SK-N-SH (cell line): ENCODE data around the gene FOXP1. TPM values are rescaled to one million over a fixed set of nuclear protein-coding genes. Genes with fewer than 3 reads are reported as not detected.

Experiments
- CTCF ChIA-PET: fragments of 300-600, 350-600 bp; formaldehyde crosslinking; extraction: SDS; loops from one replicate; lab custom pipeline; 2021; lab: Yijun Ruan, JAX
- POLR2A ChIA-PET: fragments of 350-600 bp; sonication (Branson Sonifier 250); formaldehyde crosslinking; extraction: SDS; loops from one replicate; lab custom pipeline; 2020; ENCODE audit warnings: antibody characterized with exemption, inconsistent platforms; lab: Yijun Ruan, JAX
- DNase-seq: peaks from one replicate; pipeline ENCODE4 v3.0.0; 2012
- H2AFZ ChIP-seq: fragments of 200-600 bp; sonication (generic); 2 replicates; pipeline ENCODE4 v1.8.1; 2016; ENCODE audit warnings: antibody characterized with exemption, mild to moderate bottlenecking, low read depth
- H3F3A ChIP-seq: fragments of 200-600 bp; sonication (generic); replicated peaks from 2 replicates; pipeline ENCODE3; 2016; ENCODE audit warnings: antibody characterized with exemption, mild to moderate bottlenecking; ENCODE audit not compliant: insufficient read depth
- H3K27ac ChIP-seq, 2 experiments: fragments of 200-500 bp in 1 of 2; fragments of 200-600 bp in 1 of 2; sonication (Bioruptor generic) in 1 of 2; sonication (generic), shearing (Covaris generic) in 1 of 2; 2 replicates each; pipeline versions ENCODE4 v1.5.1 to v1.6.1; 2014 to 2016; ENCODE audit warnings: low read depth in 2 of 2, inconsistent platforms in 1 of 2, low read length in 1 of 2, mild to moderate bottlenecking in 1 of 2, mixed read lengths in 1 of 2
- H3K27me3 ChIP-seq: fragments of 200-600 bp; sonication (generic), shearing (Covaris generic); 2 replicates; pipeline ENCODE4 v1.6.1; 2016; ENCODE audit warnings: mixed run types; ENCODE audit not compliant: insufficient read depth
- H3K36me3 ChIP-seq, 2 experiments: fragments of 200-500 bp in 1 of 2; fragments of 200-600 bp in 1 of 2; sonication (Bioruptor generic) in 1 of 2; sonication (generic) in 1 of 2; replicated peaks in 1 of 2; 2 replicates each; pipeline versions ENCODE3 to v1.5.1; 2014 to 2016; ENCODE audit warnings: low read length in 1 of 2, mild to moderate bottlenecking in 1 of 2; ENCODE audit not compliant: insufficient read depth in 2 of 2, control insufficient read depth in 1 of 2
- H3K4me1 ChIP-seq, 2 experiments: fragments of 200-500 bp in 1 of 2; fragments of 200-600 bp in 1 of 2; sonication (Bioruptor generic) in 1 of 2; sonication (generic), shearing (Covaris generic) in 1 of 2; 2 replicates each; pipeline versions ENCODE4 v1.5.1 to v1.6.1; 2014 to 2016; ENCODE audit warnings: low read depth in 1 of 2, low read length in 1 of 2, mixed run types in 1 of 2; ENCODE audit not compliant: insufficient read depth in 2 of 2, control insufficient read depth in 1 of 2
- H3K4me2 ChIP-seq: fragments of 200-600 bp; sonication (generic), shearing (Covaris generic); 2 replicates; pipeline ENCODE4 v1.6.1; 2017; ENCODE audit warnings: mixed run types
- H3K4me3 ChIP-seq, 2 experiments: fragments of 200-500 bp in 1 of 2; fragments of 200-600 bp in 1 of 2; sonication (Bioruptor generic) in 1 of 2; sonication (generic), shearing (Covaris generic) in 1 of 2; 2 replicates each; pipeline versions ENCODE4 v1.5.1 to v1.8.1; 2014 to 2016; ENCODE audit warnings: low read depth in 2 of 2, inconsistent platforms in 1 of 2, low read length in 1 of 2, mild to moderate bottlenecking in 1 of 2, mixed read lengths in 1 of 2, moderate library complexity in 1 of 2
- H3K79me2 ChIP-seq: fragments of 200-600 bp; sonication (generic); 2 replicates; pipeline ENCODE4 v1.8.1; 2017; ENCODE audit warnings: mild to moderate bottlenecking; ENCODE audit not compliant: insufficient read depth
- H3K9ac ChIP-seq: fragments of 200-600 bp; sonication (generic); 2 replicates; pipeline ENCODE4 v1.6.1; 2017; ENCODE audit warnings: mixed run types
- H3K9me2 ChIP-seq: fragments of 200-600 bp; sonication (generic); 2 replicates; pipeline ENCODE4 v1.6.1; 2017; ENCODE audit warnings: mixed run types
- H3K9me3 ChIP-seq: fragments of 200-600 bp; sonication (generic); 2 replicates; pipeline ENCODE4 v1.6.1; 2017; ENCODE audit warnings: mixed run types, mild to moderate bottlenecking, moderate library complexity
- H4K20me1 ChIP-seq: fragments of 200-600 bp; sonication (generic); 2 replicates; pipeline ENCODE4 v1.6.1; 2017; ENCODE audit warnings: mild to moderate bottlenecking, mixed run types; ENCODE audit not compliant: insufficient read depth
- CHD2 ChIP-seq: fragments of 150-350 bp; IDR thresholded peaks from 2 replicates; pipeline ENCODE4 v1.6.1; 2018; ENCODE audit warnings: low read length; ENCODE audit not compliant: partially characterized antibody
- EP300 ChIP-seq, 2 experiments: IDR thresholded peaks; 2 replicates each; pipeline versions ENCODE4 v1.4.0 to v1.6.1; 2012; ENCODE audit warnings: borderline replicate concordance in 1 of 2, low read depth in 1 of 2, low read length in 1 of 2
- GABPA ChIP-seq: IDR thresholded peaks from 2 replicates; pipeline ENCODE4 v1.4.0; 2012; ENCODE audit warnings: low read depth, mild to moderate bottlenecking
- NFIC ChIP-seq: IDR thresholded peaks from 2 replicates; pipeline ENCODE4 v1.4.0; 2012; ENCODE audit warnings: borderline replicate concordance
- RAD21 ChIP-seq: IDR thresholded peaks from 2 replicates; pipeline ENCODE4 v1.6.1; 2012; ENCODE audit warnings: mild to moderate bottlenecking, low read length
- RFX5 ChIP-seq: IDR thresholded peaks from 2 replicates; pipeline ENCODE4 v1.6.1; 2012; ENCODE audit warnings: mild to moderate bottlenecking, improper control_type of control experiment, low read length
- SMC3 ChIP-seq: IDR thresholded peaks from 2 replicates; pipeline ENCODE4 v1.6.1; 2012; ENCODE audit warnings: low read depth, low read length, improper control_type of control experiment
- TAF1 ChIP-seq: IDR thresholded peaks from 2 replicates; pipeline ENCODE4 v1.6.1; 2012; ENCODE audit warnings: low read depth, mild to moderate bottlenecking, low read length, moderate library complexity, borderline replicate concordance
- TEAD4 ChIP-seq: IDR thresholded peaks from 2 replicates; pipeline ENCODE4 v1.4.0; 2012; ENCODE audit warnings: mild to moderate bottlenecking, borderline replicate concordance; ENCODE audit not compliant: insufficient read depth
- YY1 ChIP-seq: IDR thresholded peaks from 2 replicates; pipeline ENCODE4 v1.4.0; 2012; ENCODE audit warnings: low read depth, mild to moderate bottlenecking
- WGBS: methylation state at CpG from one replicate; pipeline ENCODE4 v1.1.6; 2017; ENCODE audit warnings: low lambda C conversion rate; 5-methylcytosine and 5-hydroxymethylcytosine counted together
- polyA plus RNA-seq, 3 experiments: library from polyadenylated mRNA; depleted of rRNA; stranded (reverse); fragments of >200 nt; gene quantifications; 2 replicates each; pipeline ENCODE4 v1.2.3, GENCODE V29; 2012
- TF ChIP-seq, protein P1 (sequence below): IDR thresholded peaks from 2 replicates; pipeline ENCODE4 v1.4.0; 2012; ENCODE audit warnings: low read depth
- TF ChIP-seq, protein P2 (sequence below): IDR thresholded peaks from 2 replicates; pipeline ENCODE4 v1.4.0; 2012; ENCODE audit warnings: low read depth, borderline replicate concordance
- TF ChIP-seq, protein P3 (sequence below): fragments of 150-350 bp; IDR thresholded peaks from 2 replicates; pipeline ENCODE4 v1.6.1; 2016; ENCODE audit warnings: mild to moderate bottlenecking, low read depth, low read length
- TF ChIP-seq, protein P4 (sequence below): IDR thresholded peaks from 2 replicates; pipeline ENCODE4 v1.4.0; 2012; ENCODE audit warnings: low read depth, borderline replicate concordance
- TF ChIP-seq, protein P5 (sequence below): fragments of 200-600 bp; sonication (generic); IDR thresholded peaks from 2 replicates; pipeline ENCODE4 v1.6.1; 2017; ENCODE audit warnings: antibody characterized with exemption, mild to moderate bottlenecking, moderate library complexity

Gene FOXP1
- polyA plus RNA-seq, 1 of the 3 experiments (the other 2 are of a cell fraction): 8.8 TPM

DNA sequence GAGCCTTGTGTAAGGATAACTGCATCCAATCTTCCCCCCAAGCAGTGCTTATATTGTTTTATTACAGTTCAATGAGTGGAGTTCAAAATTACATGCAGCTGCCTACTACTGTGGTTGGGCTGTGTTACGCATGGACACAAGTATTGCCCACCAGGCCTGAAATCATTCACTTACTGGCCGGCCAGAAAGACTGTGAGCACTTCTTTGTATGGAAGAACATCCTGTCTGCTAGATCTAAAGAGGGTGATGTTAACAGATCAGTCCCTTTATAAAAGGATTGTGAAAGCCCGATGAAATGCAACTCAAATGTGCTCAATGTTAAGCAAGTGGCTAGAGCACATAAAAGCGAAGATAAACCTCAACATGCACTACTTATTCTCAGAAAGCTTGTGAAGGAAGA is 132.5 kb downstream of the FOXP1 start (continued):
- TF ChIP-seq, protein P1, sequence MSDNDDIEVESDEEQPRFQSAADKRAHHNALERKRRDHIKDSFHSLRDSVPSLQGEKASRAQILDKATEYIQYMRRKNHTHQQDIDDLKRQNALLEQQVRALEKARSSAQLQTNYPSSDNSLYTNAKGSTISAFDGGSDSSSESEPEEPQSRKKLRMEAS: no peak
- TF ChIP-seq TAF1 (no peak), GABPA (no peak), RAD21 (no peak), RFX5 (no peak), CHD2 (no peak)
- TF ChIP-seq, protein P2, sequence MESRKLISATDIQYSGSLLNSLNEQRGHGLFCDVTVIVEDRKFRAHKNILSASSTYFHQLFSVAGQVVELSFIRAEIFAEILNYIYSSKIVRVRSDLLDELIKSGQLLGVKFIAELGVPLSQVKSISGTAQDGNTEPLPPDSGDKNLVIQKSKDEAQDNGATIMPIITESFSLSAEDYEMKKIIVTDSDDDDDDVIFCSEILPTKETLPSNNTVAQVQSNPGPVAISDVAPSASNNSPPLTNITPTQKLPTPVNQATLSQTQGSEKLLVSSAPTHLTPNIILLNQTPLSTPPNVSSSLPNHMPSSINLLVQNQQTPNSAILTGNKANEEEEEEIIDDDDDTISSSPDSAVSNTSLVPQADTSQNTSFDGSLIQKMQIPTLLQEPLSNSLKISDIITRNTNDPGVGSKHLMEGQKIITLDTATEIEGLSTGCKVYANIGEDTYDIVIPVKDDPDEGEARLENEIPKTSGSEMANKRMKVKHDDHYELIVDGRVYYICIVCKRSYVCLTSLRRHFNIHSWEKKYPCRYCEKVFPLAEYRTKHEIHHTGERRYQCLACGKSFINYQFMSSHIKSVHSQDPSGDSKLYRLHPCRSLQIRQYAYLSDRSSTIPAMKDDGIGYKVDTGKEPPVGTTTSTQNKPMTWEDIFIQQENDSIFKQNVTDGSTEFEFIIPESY: no peak
- TF ChIP-seq, protein P3, sequence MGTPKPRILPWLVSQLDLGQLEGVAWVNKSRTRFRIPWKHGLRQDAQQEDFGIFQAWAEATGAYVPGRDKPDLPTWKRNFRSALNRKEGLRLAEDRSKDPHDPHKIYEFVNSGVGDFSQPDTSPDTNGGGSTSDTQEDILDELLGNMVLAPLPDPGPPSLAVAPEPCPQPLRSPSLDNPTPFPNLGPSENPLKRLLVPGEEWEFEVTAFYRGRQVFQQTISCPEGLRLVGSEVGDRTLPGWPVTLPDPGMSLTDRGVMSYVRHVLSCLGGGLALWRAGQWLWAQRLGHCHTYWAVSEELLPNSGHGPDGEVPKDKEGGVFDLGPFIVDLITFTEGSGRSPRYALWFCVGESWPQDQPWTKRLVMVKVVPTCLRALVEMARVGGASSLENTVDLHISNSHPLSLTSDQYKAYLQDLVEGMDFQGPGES: no peak

DNA sequence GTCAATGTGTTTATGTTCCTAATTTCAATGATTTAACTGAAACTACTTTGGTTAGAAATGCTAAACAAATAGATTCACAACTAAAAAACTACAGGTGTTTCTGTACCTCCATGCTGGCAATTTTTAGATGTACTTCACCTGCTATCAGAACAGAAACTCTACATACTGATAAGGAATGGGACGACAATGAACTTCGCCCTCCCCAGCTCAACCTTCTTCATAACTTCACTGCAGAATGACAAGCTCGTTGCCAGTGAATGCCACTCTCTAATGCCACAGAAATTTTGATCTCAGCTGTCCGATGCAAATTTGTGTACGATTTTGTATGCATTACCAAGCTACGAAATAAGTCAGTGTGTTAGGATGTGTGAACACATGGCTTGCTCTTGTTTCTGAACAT is 133.4 kb downstream of the FOXP1 start:
- POLR2A ChIA-PET: no interaction called here
- Histone ChIP-seq H3K9ac (no peak overlapping the region), H3K9me3 (no peaks in the 10 kb centered on the region), H2AFZ (no peak overlapping the region), H3K79me2 (peaks cover 98% of the 10 kb centered on the region), H3K4me2 (no peak overlapping the region; the same call in 1 of the 2 replicates), H3K4me1 (peaks cover 11 to 15% of the 10 kb centered on the region in 2 experiments; a peak in 3 of 4 replicates), H3K27ac (no peak overlapping the region), H3F3A (peaks cover 1% of the 10 kb centered on the region), H3K36me3 (no peaks in the 10 kb centered on the region), H3K27me3 (no peaks in the 10 kb centered on the region), H3K4me3 (no peak overlapping the region), H3K9me2 (no peaks in the 10 kb centered on the region), H4K20me1 (no peaks in the 10 kb centered on the region)
- 94% methylated on average over 6 of the region's 6 CpGs for whole genome bisulfite sequencing
- no peak for DNase-seq
- TF ChIP-seq NFIC: no peak
- TF ChIP-seq TEAD4: no peak
- no peak for TF ChIP-seq EP300 (IDR thresholded peaks at IDR 0.05; ENCODE audit: borderline replicate concordance in 1 of 2, low read depth in 1 of 2, low read length in 1 of 2)
- TF ChIP-seq YY1: no peak
- TF ChIP-seq, protein P2: no peak
- TF ChIP-seq GABPA: no peak
- TF ChIP-seq RAD21: no peak
- TF ChIP-seq, protein P4, sequence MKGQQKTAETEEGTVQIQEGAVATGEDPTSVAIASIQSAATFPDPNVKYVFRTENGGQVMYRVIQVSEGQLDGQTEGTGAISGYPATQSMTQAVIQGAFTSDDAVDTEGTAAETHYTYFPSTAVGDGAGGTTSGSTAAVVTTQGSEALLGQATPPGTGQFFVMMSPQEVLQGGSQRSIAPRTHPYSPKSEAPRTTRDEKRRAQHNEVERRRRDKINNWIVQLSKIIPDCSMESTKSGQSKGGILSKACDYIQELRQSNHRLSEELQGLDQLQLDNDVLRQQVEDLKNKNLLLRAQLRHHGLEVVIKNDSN: no peak
- no peak for TF ChIP-seq SMC3
- TF ChIP-seq, protein P5, sequence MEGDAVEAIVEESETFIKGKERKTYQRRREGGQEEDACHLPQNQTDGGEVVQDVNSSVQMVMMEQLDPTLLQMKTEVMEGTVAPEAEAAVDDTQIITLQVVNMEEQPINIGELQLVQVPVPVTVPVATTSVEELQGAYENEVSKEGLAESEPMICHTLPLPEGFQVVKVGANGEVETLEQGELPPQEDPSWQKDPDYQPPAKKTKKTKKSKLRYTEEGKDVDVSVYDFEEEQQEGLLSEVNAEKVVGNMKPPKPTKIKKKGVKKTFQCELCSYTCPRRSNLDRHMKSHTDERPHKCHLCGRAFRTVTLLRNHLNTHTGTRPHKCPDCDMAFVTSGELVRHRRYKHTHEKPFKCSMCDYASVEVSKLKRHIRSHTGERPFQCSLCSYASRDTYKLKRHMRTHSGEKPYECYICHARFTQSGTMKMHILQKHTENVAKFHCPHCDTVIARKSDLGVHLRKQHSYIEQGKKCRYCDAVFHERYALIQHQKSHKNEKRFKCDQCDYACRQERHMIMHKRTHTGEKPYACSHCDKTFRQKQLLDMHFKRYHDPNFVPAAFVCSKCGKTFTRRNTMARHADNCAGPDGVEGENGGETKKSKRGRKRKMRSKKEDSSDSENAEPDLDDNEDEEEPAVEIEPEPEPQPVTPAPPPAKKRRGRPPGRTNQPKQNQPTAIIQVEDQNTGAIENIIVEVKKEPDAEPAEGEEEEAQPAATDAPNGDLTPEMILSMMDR: no peak
- TF ChIP-seq, protein P3: no peak
- CTCF ChIA-PET: no interaction called here
